Esophagus squamous epithelium (tissue), 4 donors: ENCODE data around the gene RIMBP2.

Experiments
- CTCF ChIP-seq, 6 experiments: fragments of 450-650 bp in 4 of 6; fragments of 200-600 bp in 2 of 6; sonication (generic) in 2 of 6; IDR thresholded peaks; one replicate each; pipeline ENCODE4 v1.5.1; 2016 to 2019; ENCODE audit warnings: antibody characterized with exemption in 6 of 6, mild to moderate bottlenecking in 4 of 6, moderate library complexity in 4 of 6
- POLR2A ChIP-seq, 4 donors: fragments of 450-650 bp; IDR thresholded peaks; one replicate each; pipeline ENCODE4 v1.6.1; 2017; ENCODE audit warnings: antibody characterized with exemption in 4 of 4, mild to moderate bottlenecking in 4 of 4, moderate library complexity in 3 of 4

DNA sequence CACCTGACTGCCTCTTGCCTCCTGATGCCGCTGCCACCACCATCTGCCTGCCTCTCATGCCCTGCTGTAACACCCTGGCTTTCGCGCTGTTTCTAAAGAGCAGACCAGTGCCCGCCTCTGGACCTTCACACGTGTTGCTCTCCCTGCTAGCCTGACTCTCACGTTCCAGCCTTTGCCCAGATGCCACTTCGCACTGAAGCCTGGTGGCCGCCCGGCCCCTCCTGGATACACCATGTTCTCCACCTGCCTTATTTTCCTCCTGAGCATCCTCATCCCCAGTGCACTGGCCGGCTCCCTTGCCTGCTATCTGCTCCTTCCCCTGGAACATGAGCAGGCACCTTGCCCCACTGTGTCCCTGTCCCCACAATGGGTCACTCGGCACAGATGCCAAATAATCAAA lies 231.9 kb downstream of the RIMBP2 start:
- TF ChIP-seq CTCF (IDR thresholded peaks at IDR 0.05) = no peak
- no peak for TF ChIP-seq POLR2A (IDR thresholded peaks at IDR 0.05)
